HG02970 (cell line): ENCODE results near the gene ROS1.
"Not testable (repeated sequence)": the region's sequence is repeated elsewhere in the genome, so short reads cannot be mapped to it uniquely, and the experiment has no call there.

Source experiments
- ATAC-seq: cut with Tn5 transposase; IDR thresholded peaks from one replicate; pipeline ENCODE4 v1.9.1; 2021; ENCODE audit warnings: mild to moderate bottlenecking, moderate library complexity, moderate number of reproducible peaks; ENCODE audit not compliant: unreplicated experiment, low FRiP score

The ROS1 gene

GRCh38 chr6:117389227-117390057 lies 36.3 kb downstream of the ROS1 start:
- no peak for ATAC-seq

DNA sequence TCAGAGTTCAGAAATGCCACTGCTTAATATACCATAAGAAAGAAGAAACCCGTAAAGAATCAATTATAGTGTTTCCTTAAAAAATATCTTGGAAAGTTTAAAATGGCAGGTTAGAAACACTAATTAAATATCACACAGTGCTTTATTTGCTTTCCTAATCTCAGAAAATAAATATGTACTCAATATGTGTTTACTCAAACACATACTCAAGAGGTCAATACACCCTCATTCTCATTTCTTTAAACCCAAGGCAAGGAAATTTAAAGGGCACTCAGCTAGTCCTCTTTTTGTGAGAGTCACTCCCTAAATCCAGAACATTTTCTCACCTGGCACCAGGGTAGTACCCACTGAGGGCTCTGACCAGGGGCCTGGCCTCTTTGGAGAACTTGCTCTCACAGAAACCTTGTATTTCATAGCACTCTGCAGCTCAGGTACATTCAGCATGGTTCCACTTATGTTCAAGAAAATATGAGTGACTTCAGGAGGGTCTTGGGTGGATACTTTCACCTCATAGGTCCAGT lies 38.2 kb downstream of the ROS1 start:
- no peak for ATAC-seq

- no peak for ATAC-seq
Measured at GRCh38 chr6:117384659-117385058, 41.1 kb downstream of the ROS1 start.

GRCh38 chr6:117381749-117382148 lies 44.0 kb downstream of the ROS1 start:
- no peak for ATAC-seq

DNA sequence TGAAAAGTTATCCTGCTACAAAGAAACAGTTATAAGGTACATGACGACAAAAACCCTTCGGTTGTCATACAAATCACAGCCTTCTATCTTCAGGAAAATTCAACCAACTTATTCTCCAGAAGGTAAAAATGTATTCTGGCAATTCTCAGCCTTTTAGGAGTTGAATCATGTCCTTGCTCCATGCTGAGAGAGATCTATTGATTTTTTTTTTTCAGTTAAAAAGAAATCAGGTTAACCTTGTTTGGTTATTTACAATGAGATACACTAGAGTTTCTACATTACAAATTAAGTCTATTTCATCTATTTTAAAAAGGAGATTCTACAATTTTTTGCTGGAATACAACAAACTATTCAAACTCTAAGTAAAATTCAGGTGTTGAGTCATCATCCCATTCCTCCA lies 45.4 kb downstream of the ROS1 start:
- ATAC-seq, result no peak

- no peak for ATAC-seq
Measured at GRCh38 chr6:117375446-117375845, 50.3 kb downstream of the ROS1 start.

GRCh38 chr6:117373211-117373813 lies 52.4 kb downstream of the ROS1 start:
- ATAC-seq, result no peak

DNA sequence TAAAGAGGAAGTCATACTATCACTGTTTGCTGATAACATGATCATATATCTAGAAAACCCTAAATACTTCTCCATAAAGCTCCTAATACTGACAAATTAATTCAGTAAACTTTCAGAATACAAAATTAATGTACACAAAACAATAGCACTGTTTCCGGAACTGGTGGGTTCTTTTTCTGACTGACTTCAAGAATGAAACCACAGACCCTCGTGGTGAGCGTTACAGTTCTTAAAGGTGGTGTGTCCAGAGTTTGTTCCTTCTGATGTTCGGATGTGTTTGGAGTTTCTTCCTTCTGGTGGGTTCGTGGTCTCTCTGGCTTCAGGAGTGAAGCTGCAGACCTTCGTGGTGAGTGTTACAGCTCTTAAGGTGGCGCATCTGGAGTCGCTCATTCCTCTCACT lies 53.5 kb downstream of the ROS1 start:
- not testable (repeated sequence) for ATAC-seq

DNA sequence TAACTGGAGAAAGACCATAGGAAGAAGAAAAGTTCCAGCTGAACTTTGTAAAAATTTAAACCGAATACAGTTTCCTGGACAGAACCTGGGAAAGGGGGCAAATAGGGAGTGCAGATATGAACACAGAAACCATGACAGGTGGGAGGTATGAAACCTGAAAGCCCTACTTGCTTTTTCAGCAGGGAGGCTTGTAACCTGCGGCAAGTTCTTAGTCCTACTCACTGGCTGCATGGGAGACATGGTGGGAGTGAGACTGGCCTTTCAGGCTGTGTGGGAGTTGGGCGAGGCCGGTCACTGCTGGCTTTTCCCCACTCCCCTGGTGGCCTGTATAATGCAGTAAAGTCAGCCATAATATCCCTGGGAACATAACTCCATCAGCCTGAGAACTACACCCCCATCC lies 54.2 kb downstream of the ROS1 start:
- ATAC-seq, result no peak

- no peak for ATAC-seq
Measured at GRCh38 chr6:117359581-117359980, 66.2 kb downstream of the ROS1 start.

DNA sequence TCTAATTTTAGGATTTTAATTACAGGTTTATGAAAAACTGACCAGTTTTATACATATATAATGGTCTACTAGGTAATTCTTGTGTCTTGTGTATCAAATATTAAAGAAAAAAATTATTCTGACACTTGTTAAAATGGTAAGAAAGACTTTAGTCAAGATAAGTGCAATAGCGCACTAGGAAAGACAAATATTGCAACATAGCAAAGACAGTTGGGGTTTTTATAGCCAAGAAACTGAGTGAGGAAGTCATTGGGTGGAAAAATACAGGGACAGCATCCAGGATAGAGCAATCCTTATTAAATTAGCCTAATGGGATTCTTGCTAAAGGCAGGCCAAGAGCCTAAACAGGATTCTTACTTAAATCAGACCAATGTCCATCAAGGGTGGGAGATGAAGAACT lies 71.1 kb downstream of the ROS1 start:
- ATAC-seq, result no peak

- ATAC-seq, result no peak
Measured at GRCh38 chr6:117352466-117353081, 73.2 kb downstream of the ROS1 start.

GRCh38 chr6:117351521-117351920 lies 74.2 kb downstream of the ROS1 start:
- no peak for ATAC-seq

DNA sequence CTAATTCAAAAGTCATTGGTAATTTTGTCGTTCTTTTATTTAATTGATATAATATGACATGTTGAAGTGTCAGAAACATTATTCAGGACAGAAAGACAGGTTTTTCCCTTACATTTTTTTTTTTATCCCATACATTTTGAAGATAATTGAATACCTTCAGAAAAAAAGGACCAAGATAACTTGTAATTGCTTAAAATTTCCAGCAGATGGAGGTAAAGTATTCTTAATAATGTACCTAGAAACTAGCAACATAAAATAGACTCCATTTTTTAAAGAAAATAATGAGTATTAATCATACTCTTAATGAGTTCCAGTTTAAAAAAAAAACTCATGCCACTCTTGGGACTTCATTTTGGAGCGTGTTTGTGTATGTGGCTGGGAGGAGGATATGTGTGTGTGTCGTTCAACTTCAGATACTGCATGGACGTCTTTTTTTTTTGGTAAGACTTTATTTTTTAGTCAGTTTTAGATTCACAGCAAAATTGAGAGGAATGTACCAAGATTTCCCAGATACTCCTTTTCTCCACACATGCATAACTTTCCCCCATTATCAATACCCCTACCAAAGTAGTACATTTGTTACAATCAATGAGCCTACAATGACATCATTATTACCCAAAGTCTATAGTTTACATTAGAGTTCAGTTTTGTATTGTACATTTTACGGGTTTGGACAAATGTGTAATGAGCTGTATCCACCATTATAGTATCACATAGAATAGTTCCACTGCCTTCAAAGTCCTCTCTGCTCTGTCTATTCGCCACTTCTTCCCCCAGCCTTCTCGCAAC lies 79.4 kb downstream of the ROS1 start:
- no peak for ATAC-seq

- no peak for ATAC-seq
Measured at GRCh38 chr6:117345292-117345610, 80.5 kb downstream of the ROS1 start.

DNA sequence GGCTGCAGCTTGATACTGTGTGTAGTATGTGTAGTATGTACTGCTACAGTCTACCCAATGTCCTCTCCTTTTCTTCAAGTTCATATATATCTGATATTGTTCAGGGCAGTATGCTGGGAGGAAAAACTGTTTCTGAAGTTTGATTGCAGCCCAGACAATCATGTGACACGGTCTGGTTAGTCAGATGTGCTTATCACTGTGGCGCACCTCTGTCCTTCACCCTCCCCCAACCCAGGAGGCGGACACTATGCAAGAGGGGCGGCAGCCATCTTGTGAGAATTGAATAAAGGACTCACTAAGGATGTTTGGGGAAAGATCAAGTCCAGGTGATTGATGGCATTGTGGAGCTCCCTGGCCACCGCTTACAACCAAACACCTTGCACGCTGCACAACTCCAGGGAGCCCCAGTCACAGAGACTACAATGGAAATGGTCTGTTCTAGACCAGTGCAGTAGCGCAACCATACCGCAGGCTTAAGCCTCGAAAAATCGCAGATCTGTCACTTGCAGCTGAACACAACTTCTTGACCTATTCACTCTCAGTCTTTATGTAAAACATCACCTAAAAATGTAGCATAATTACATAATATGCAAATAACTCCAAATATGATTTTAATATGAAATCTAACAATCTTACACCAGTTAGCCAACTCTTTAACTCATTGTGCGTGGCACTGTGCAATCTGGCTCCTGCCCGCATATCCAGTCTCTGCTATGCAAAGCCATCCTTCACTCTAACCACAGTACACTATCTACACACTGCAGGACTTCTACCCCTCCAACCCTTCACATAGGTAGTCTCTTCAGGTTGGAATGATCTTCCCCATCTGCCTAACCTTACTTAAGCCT lies 81.1 kb downstream of the ROS1 start:
- no peak for ATAC-seq

- ATAC-seq, result no peak
Measured at GRCh38 chr6:117338567-117338966, 87.2 kb downstream of the ROS1 start.

GRCh38 chr6:117329926-117330325 lies 95.8 kb downstream of the ROS1 start:
- no peak for ATAC-seq

DNA sequence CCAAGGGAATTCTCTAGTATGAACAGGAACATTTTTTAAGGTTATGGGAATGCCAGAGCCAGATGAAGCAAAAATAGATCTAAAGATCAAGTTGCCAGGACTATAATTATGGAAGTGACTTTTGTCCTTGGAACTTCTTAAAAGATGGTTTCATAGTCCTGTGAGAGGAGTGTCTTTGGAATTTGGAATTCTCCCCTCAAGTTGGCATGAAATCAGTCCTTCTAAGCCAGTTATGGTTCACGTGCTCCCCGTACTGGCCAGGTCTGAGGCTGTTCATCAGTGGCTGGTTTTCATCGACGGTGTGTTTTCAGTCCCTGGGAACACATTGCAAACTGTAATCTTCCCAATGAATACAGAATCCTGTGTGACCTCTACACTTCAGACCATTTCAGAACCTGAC lies 97.2 kb downstream of the ROS1 start:
- ATAC-seq, result no peak

GRCh38 chr6:117328005-117328389 lies 97.7 kb downstream of the ROS1 start:
- no peak for ATAC-seq
